Urothelium cell line (cell line): ENCODE results near the gene BAIAP2L1.

Source experiments
- DNase-seq: peaks from one replicate; pipeline ENCODE4 v3.0.0; 2011; ENCODE audit warnings: low spot score, mixed read lengths
- FAIRE-seq: peaks from 2 replicates; lab custom pipeline; 2011; peaks lifted over from hg19 to GRCh38; lab: Jason Lieb, UNC

BAIAP2L1 gene

GRCh38 chr7:98244871-98245270, 156.0 kb downstream of the BAIAP2L1 start:
- no peak for DNase-seq
- no peak for FAIRE-seq

- FAIRE-seq (peak; percentile 99), DNase-seq (no peak)
These were observed 158.0 kb downstream of the BAIAP2L1 start for GRCh38 chr7:98242934-98243333.

GRCh38 chr7:98242342-98242741, 158.5 kb downstream of the BAIAP2L1 start:
- DNase-seq: no peak
- FAIRE-seq: no peak

- FAIRE-seq: no peak
- DNase-seq: no peak
These were observed 159.1 kb downstream of the BAIAP2L1 start for GRCh38 chr7:98241674-98242241.
